AG20443 (cell line): ENCODE results near the gene RNF20.
"Not testable (repeated sequence)": the region's sequence is repeated elsewhere in the genome, so short reads cannot be mapped to it uniquely, and the experiment has no call there.

Source experiments
- DNase-seq: peaks from one replicate; pipeline ENCODE4 v3.0.0; 2012; ENCODE audit warnings: low spot score, mixed read lengths

Gene RNF20

DNA sequence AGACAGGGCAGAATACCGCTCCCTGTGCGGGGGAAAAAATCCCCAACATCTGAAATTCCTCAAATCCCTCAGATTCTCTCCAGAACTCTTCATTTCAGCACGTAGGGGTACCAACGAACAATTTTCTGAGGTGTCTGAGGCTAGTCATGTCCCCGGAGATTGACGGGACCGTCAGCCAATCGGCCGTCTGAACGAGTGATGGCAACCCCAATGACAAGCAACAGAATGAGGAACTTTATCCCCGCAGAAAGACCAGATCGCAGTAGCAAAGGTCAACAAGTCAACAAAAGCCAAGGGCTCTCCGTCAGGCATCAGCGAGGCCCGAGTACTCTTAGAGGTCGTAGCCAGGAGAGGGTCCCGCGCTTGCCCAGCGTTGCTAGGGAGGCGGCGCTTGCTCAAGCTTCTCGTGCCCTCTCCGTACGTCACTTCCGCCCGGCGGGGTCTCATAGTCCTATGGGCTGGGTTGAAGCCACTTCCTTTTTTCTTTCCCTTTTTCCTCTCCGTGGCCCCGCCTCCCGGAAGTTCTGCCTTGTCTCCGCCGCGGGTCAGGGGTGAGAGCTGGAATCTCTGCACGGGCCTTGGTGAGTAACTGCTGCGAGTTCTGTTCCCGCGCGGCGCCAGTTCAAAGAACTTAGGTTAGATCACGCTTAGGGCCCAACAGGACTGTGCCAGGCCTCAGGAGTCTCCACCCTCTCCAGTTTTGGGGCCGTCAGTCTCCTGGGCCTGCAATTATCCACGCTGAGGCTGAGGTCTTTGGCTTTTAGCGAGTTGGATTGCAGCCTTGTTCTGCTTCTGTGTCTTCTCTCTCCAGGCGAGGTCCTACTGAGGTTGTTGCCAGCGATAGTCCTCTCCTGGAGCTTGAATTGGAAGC lies at the start of gene RNF20:
TSS of gene RNF20 (plus strand) at position 520 of the 871 bp plus-strand sequence. CDS start 1,571 bp downstream, outside the sequence.
- peak; percentile 97 for DNase-seq

- no peak for DNase-seq
These were observed 49.6 kb upstream of the RNF20 start for GRCh38 chr9:101484046-101484445.

DNA sequence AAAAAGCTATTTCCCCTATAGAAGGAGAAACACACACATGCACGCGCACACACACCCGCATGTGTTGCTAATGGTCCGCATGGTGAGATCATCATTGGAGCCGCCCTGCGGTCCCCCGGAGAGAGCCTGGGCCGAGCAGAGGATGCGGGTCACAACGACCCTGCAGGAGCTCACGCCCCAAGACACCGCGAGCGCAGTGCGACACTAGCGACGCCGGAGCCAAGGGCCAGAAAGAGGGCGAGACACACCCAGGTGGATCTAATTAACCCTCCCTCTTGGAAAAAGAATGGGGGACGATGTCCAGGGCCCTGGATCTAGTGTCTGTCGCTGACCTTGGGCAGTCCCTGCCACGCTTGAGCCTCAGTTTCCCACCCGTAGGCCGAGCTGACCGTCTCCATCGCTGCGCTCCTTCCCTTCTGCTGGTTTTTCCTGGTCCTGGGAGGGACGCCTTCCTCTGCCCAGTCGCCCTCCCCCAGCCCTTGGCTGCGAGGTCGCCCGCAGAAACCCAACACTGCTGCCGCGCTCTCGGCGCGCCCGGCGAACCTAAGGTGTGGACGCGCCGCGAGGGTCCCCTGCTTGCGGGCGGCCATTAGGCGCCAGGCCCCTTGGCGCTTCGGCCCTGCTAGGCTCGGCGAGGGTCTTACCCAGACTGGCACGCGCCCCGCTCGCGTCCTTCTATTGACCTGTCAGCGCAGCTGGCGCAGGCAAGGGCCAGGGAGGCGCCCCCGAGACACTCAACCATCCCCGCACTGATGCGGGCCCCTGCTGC lies 47.5 kb upstream of the RNF20 start:
- DNase-seq, result peak; percentile 65

DNA sequence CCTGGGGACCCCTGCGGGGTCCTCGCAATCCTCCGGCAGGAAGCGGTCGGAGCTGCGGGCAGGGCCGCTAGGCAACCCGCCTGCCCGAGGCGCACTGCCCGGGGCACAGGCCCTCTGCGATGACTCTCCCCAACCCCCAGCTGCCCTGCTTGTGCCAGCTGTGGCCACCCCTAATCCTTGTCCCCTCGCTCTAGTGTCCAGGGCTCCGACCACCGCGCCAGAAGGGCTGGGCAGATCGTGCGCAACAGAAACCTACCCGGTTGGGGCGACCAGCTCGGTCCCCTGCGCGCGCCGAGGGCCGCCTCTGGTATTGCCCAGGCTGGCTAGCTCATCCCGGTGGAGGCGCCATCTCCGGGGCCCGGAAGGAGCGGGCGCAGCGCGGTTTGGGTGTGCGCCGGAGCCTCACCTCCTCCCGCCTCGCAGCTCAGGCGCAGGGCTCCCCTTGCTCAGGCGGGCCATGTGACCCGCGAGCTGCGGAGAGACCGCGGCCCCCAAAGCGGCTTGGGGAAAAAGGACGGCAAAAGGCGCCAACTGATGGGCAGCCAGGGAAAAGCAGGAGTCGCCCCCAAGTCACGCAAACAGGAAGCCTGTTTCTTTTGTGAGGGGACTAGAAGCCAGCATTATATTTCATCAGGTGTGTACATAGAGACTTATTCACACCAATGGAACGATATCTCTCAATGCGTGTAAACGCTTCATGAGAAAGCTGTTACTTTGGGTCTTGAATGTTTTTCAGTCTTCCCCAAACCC lies 46.8 kb upstream of the RNF20 start:
- DNase-seq, result peak; percentile 80

- no peak for DNase-seq
These were observed 46.2 kb upstream of the RNF20 start for GRCh38 chr9:101487443-101487840.

DNA sequence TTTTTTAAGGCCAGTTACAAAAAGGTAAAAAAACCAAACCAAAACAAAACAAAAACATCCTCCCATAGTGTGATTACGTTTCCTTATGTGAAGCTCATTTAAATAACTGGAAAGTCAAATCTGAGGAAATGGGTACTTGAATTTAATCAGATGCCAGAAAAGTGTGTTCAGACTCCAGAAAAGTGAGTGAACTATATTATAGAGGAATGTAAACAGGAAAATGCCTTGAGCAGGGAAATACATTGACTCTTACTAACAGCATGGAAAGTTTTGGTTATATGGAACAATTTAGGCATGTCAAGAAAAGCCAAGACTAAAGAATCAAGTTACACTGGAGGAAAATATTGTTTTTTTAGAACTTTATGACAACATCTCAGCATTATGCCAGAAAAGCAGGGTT lies 37.8 kb upstream of the RNF20 start:
- DNase-seq, result no peak

GRCh38 chr9:101498323-101498722 lies 35.3 kb upstream of the RNF20 start:
- DNase-seq, result no peak

DNA sequence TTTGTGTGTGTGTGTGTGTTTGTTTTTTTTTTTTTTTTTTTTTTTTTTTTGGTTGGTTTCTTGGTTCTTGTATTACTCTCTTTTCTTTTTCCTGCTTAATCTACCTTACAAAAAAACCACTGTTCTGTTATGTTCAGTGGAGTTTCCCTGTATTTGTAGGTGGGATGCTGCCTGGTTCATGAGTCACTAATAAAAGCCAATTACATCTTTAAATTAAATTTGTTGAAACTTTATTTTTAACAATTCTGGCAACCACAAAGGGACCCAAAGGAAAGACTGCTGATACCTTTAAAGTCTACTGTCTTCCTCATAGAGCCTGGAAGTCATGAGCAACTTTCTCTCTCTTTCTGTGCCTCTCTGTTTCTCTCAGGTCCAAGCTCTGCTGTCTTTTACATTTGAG lies 29.5 kb upstream of the RNF20 start:
- no peak for DNase-seq

GRCh38 chr9:101508211-101508610 lies 25.4 kb upstream of the RNF20 start:
- DNase-seq, result peak; percentile 24

GRCh38 chr9:101509572-101509971 lies 24.1 kb upstream of the RNF20 start:
- no peak for DNase-seq

- no peak for DNase-seq
These were observed 23.2 kb upstream of the RNF20 start for GRCh38 chr9:101510459-101510858.

DNA sequence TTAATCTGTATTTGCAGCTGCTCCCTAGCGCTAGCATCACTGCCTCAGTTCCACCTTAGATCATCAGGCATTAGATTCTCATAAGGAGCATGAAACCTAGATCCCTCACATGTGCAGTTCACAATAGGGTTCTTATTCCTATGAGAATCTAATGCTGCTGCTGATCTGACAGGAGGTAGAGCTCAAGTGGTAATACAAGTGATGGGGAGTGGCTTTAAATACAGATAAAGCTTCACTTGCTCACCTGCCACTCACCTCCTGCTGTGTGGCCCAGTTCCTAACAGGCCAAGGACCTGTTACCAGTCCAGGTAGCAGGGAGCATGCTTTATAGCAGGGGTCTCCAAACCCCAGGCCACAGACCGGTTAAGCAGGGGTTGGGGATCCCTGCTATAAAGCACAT lies 22.6 kb upstream of the RNF20 start:
- no peak for DNase-seq

DNA sequence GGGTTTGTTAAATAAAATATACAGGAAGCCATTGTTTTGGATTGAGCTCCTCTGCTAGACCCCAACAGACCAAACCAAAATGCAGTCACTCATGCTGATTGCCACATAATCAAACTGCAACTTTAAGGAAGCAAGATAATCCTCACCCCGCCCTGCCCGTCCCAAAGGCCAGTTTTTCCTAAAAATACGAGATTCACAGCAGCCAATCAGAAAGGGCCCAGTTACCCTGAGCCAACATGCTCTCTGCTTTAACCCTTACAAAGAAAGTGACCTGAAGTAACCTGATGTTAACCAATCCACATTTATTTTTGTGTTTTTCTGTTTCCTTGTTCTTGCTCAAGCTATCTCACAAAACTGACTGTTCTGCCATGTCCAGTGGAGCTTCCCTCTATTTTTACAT lies 21.5 kb upstream of the RNF20 start:
- peak; percentile 24 for DNase-seq

- DNase-seq, result no peak
These were observed 20.3 kb upstream of the RNF20 start for GRCh38 chr9:101513351-101513750.

DNA sequence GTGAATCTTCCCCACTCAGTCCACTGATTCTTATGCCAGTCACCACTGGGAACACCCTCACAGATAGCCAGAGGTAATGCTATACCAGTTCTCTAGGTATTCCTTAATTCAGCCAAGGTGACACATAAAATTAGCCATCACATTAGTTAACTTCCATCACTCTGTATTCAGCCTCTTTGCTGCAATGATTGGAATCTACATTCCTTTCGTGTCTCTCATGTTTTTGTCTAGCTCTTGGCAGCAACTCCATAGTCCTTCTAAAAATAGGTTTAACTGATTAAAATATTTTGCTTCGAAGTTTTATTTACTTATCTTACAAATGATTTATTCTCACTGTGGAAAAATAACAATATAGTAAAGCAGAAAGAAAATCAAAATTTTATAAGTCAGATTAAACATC lies 19.6 kb upstream of the RNF20 start:
- peak; percentile 59 for DNase-seq

- no peak for DNase-seq
These were observed 17.0 kb upstream of the RNF20 start for GRCh38 chr9:101516655-101517054.

DNA sequence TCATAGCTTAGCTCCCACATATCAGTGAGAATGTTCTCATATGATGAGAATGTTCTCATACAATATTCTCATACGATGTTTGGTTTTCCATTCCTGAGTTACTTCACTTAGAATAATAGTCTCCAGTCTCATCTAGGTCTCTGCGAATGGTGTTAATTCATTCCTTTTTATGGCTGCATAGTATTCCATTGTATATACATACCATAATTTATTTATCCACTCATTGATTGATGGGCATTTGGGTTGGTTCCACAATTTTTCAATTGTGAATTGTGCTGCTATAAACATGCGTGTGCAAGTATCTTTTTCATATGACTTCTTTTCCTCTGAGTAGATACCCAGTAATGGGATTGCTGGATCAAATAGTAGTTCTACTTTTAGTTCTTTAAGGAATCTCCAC lies 15.2 kb upstream of the RNF20 start:
- not testable (repeated sequence) for DNase-seq

GRCh38 chr9:101524371-101524770 lies 9.3 kb upstream of the RNF20 start:
- DNase-seq, result no peak

DNA sequence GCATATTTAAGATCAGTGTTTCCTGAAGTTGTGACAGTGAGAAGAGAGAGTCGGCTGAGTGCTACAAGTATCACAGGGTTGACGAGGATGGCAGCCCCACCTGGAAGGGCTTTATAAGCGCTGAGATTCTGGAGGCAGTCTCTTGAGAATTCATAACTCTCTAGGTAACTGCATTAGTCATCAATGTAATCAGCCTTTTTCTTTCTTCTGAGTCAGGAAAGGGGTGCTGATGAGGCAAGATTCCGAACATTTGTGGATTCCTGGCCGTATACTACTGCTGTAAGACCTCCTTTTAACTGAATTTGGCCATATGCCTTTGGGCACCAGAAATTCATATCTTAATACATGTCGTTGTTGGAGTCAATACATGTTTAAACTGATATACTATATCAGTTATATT lies 6.6 kb upstream of the RNF20 start:
- no peak for DNase-seq

- no peak for DNase-seq
These were observed 5.6 kb upstream of the RNF20 start for GRCh38 chr9:101528015-101528414.

DNA sequence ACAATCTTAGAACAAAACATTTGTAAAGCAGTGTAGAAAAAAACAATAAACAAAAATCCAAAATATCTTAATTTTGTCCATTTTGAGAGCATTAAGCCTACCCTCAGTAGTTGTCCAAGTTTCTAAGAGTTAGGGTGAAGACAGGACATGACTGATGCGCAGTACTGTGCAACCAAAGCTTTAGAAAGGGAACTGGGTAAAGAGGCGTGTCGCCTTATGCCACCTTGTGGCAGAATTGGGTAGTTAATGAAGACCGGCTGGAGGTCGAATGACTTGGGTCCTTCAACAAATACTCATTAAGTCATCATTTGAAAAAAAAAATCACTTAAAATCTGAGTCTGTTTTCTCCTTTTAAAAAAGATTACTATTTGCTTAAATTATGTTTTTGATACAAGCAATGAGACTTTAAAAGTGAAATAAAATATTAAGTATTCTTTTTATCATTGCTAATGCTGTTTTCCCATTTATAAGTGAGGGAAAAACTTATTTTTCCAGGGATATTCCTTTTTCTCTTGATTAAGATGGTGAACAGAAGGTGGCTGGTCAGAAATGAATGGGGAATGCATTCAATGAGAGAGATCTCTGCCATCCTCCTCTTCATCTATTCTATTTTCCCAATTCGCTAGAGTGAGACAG lies 3.5 kb upstream of the RNF20 start:
- peak; percentile 79 for DNase-seq

GRCh38 chr9:101536351-101536750 lies 2.7 kb downstream of the RNF20 start:
- DNase-seq, result peak; percentile 14
